Suppressor macrophage treated with lipopolysaccharide for 4 hours (primary cell): ENCODE results near the gene ARHGAP42.

Experiments used
- DNase-seq: peaks from one replicate; pipeline ENCODE4 v3.0.0-alpha.2; 2020

Gene ARHGAP42

GRCh38 chr11:100805506-100806199, 118.6 kb downstream of the ARHGAP42 start:
- DNase-seq, result no peak

GRCh38 chr11:100806296-100806695, 119.2 kb downstream of the ARHGAP42 start:
- no peak for DNase-seq

- no peak for DNase-seq
Measured at GRCh38 chr11:100808904-100809491, 121.9 kb downstream of the ARHGAP42 start.

DNA sequence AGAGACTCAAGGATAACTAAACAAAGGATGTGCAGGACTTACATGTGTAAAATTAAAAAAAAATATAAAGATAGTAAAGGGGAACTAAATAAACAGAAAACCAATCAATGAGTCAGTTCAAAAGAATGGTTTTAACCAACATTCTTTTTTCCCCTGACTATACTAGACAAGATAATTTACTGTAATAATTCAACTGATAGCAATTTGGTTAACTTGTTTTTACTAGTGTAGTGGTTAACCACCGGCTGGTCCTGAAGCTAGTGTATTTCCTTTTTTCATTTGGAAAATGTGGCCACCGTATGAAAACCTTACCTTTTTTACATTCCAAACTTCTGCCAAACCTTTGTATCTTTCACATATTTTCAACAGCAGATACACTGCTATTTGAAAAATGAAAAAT, 123.1 kb downstream of the ARHGAP42 start:
- DNase-seq, result no peak

DNA sequence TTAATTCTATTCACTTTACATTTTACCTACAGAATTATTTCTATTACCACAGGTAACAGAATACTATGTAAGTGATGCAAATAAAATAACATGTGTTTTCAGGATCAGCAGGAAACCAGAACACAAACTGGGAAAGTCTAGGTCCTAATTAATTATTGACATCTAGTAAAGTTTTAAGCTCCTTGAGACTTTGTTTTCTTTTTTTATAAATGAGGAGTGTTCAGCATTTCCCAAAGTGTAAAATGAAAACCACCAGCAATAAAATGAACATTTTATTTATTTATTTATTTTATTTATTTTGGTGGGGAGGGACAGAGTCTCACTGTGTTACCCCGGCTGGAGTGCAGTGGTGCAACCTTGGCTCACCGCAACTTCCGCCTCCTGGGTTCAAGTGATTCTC, 123.6 kb downstream of the ARHGAP42 start:
- no peak for DNase-seq

- no peak for DNase-seq
Measured at GRCh38 chr11:100812517-100812916, 125.4 kb downstream of the ARHGAP42 start.

DNA sequence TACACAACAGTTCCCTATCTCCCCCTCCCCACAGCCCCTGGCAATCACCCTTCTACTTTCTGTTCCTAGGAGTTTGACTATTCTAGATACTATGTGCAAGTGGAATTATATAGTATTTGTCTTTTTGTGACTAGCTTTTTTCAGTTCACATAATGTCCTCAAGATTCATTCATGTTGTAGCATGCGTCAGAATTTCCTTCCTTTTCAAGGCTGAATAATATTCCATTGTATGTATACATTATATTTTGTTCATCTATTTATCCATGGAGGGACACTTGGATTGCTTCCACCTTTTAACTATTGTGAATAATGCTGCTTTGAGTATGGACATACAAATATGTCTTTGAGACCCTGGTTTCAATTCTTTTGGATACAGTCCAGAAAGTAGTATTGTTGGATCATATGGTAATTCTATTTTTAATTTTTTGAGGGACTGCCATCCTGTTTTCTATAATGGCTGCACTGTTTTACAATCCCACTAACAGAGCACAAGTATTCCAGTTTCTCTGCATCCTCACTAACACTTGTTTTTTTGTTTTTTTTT, 128.8 kb downstream of the ARHGAP42 start:
- DNase-seq, result no peak

DNA sequence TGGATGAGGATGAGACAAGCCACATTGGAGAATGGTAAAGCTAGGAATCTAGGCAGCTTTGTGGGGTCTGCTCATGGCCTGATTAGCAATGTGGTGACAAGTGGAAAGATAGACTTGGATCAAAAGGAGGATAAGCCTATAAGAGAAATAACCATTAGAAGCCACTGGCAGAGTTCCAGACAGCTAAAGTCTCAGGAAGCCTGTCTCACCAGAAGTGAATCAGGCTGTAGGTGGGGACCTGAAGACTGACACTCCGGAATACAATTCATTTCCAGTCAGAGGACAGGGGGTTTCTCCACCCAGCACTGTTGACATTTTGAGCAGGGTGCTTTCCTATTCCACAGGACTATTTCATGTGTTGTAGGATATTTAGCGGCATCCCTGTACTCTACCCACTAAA, 129.7 kb downstream of the ARHGAP42 start:
- no peak for DNase-seq

- no peak for DNase-seq
Measured at GRCh38 chr11:100817620-100818019, 130.5 kb downstream of the ARHGAP42 start.

GRCh38 chr11:100820621-100821020, 133.5 kb downstream of the ARHGAP42 start:
- DNase-seq, result no peak

DNA sequence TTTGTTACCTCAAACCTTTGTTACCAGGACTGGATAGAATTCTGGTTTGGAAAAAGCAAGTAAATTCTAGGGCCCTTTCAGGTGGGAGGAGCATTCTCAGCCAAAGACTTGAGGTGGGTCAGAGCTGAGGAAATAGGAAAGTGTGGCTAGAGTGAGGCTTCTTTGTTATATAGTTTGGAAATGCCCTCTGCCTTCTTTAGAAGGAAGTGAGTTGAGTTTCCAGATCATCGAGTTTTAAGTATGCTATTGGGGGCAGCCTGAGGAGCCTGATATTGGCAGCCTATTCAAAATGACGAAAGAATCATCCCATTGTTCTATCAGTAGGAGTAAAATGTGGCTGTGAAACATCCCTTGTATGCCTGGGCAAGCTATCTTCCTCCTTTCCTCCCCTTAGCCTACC, 134.1 kb downstream of the ARHGAP42 start:
- DNase-seq, result no peak

DNA sequence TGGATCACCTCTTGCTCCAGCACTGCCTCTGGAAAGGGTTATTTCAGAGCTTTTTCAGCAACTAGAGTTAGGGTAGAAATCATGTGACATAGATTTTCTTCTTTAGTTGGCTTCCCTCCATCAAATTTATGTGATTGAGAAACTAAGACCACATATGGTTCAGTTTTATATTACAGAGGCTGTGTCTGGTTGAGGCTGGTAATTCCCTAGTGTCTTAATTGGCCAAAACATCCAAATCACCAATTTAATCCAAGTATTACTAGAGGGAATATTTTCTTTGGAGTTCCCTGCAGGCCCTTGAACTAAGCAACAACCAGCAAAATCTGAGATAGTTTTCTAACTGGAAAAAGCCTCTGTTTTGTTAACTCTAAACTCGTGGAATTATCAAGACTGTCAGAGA, 136.3 kb downstream of the ARHGAP42 start:
- DNase-seq, result no peak

DNA sequence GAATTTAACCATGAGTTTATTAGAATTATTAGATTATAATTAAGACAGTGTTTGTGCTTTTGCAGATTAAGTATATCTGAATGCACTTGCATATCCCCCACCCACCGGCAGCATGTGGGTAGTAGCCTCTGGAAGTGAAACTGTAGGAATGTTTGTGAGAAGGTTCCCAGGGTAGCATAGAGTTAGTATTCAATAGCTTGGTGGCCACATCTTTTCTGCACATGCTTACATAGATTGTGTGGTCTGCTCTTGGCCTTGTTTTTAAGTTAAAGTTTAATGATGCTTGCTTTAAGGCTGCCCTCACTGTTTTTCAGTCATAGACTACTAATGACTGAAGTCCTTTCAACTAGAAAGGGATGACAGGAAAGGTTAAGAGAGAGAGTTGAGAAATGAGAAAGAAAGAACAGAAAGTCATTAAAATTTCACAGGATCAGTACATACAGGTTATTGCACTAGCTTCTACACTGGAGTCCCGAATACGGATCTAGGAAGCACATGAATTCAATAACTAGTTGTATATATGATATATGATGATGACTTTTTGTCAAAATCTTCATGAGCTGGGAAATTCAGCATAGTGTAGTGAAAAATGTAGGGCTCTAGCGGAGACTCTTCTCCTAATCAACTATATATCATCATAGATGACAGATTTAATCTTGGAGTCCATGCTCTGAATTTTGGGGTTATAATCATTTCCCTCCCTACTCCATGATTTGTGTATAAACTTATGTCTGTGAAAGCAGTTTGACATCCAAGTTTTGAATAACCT, 137.1 kb downstream of the ARHGAP42 start:
- no peak for DNase-seq

DNA sequence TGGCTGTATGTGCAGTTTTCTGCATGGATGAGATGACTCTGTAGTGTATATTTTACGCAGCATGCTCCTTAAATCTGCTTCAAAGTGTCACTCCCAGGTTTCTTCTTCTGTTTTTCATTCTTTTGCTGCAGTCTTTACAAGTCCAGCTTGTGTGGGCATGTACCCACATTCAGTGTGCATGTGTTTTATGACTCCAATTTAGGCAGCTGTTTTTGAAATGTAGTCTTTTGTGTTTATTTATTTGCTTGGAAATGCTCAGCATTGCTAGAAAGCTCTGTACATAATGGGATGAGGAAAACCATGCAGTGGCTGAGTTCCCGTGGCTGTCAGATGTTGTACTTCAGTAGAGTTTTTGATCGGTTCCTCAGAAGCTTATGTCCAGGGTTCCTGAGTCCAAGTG, 138.5 kb downstream of the ARHGAP42 start:
- no peak for DNase-seq

GRCh38 chr11:100827934-100828661, 141.0 kb downstream of the ARHGAP42 start:
- DNase-seq, result no peak

- DNase-seq, result no peak
Measured at GRCh38 chr11:100830274-100830673, 143.2 kb downstream of the ARHGAP42 start.

GRCh38 chr11:100830978-100831732, 144.1 kb downstream of the ARHGAP42 start:
- DNase-seq, result no peak

DNA sequence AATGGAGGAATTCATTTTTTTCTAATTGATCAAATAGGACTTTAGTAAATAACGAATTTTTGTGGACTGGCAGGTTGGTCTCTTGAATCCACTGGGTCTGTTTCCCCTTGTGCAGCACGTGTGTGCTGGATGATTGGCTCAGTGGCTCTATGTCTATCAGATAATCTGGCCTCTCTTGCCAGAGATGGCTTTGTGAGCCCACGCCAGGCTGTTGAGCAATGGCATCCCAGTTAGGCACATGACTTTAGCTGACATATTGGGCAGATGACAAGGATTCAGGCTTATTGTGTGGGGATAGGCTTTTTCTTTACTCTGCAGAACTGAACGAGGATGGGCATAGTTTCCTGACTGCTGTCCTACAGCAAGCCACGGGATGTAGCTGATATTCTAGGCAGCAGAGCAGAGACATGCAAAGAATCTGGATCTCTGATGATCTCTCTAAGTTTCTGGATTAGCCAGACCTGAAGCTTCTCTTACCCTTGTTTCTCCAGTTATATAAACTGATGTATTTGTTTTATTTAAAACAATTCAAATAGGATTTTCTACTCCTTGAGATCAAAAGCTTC, 144.9 kb downstream of the ARHGAP42 start:
- no peak for DNase-seq

GRCh38 chr11:100832829-100833228, 145.7 kb downstream of the ARHGAP42 start:
- no peak for DNase-seq

GRCh38 chr11:100833276-100833675, 146.2 kb downstream of the ARHGAP42 start:
- DNase-seq, result no peak

- no peak for DNase-seq
Measured at GRCh38 chr11:100835854-100836253, 148.8 kb downstream of the ARHGAP42 start.

DNA sequence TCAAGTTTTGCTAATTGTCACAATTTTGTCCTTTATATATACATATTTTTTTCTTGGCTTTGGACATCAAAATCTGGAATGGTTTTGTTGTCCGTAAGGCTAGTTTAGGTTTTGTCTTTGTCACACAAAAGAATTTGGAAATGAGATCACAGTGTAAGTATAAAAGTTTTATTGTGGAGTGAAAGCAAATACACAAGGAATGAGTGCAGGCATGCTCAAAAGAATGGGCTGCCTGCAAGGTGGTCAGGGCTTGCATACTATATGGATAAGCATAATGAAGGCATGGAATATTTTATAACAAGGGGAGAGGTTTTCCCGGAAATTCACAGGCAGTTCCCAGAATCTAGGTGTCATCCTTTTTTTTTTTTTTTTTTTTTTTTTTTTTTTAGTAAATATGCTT, 150.2 kb downstream of the ARHGAP42 start:
- DNase-seq, result no peak
